Hypothalamus (tissue), 51 donors: Measurements from ENCODE around the gene MYNN.
"Not testable (repeated sequence)": the region's sequence is repeated elsewhere in the genome, so short reads cannot be mapped to it uniquely, and the experiment has no call there.

Experiments
- DNase-seq, 51 donors: peaks; one replicate each; lab custom pipeline; 2025; lab: John Stamatoyannopoulos, UW

Gene MYNN

DNA sequence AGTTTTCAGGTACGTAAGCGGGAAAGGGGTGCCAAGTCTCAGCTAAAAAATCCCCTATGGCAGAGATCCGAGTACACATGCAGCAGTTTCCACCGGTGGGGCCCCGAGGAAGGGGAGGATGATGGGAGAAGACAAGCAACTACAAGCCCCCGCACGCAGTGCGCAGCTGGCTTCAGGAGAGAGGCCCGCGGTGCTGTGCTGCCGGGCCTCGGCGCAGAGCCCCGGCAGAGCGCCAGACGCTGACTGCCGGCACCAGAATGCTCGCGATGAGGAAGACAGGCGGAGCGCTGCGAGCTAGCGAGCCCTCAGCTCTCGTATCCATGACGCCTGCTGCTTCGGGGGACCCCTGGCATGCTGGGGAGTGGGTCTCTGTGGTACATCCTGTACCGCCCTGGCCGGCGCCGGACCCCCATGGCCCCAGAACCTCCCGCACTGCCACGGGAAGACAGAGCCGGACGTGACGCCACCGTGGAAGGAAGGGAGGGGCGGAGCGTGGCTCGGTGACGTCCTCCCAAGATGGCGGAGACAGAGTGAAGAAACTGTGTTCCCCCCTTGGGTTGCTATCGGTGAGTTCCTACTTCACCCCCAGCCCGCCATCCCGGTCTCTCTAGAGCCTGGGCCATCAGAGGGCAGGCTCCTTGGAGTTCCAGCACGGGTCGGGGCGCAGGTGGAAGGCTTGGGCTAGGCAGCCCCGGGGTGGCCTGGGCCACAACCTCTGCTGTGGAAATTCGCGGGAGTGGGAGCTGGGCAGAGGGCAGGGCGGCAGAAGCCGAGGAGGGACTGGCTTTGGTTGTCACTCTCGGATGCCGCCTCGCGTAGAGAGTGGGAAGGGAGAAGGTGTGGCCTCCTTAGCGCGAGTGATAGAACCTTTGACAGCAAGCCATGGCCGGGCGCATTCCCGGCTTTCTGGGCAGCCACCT is at the start of gene MYNN:
Gene MYNN, plus strand, starts transcription at position 500 of the 920 bp plus-strand sequence. CDS start 900 bp downstream, outside the sequence.
- peak; percentile 69 to 95 (median 88) for DNase-seq

DNA sequence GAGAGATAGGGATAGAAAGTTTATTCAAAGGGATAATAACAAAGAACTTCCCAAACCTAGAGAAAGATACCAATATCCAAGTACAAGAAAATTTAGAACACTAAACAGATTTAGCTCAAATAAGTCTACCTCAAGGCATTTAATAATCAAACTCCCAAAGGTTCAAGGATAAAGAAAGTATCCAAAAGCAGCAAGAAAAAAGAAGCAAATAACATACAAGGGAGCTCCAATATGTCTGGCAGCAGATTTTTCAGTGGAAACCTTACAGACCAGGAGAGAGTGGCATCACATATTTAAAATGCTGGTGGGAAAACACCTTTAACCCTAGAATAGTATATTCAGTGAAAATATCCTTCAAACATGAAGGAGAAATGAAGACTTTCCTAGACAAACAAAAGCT is 41.3 kb upstream of the MYNN start:
- not testable (repeated sequence) for DNase-seq

DNA sequence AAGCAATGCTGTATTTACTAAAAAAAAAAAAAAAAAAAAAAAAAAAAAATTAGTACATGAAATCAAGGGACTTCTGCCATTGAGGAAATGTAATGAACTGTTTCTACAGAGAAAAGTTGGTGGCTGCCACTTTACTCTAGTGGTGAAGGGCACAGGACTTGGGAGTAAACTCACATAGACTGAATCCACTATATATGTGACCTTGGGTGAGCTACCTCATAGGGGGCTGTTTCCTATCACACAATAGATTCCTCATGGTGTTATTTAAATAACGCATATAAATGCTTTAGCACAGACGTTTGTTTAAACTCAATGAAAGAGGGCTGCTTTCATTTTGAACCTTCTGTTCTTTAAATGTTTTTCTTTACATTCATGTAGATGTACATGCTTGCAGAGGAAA is 34.1 kb upstream of the MYNN start:
- no peak for DNase-seq

DNA sequence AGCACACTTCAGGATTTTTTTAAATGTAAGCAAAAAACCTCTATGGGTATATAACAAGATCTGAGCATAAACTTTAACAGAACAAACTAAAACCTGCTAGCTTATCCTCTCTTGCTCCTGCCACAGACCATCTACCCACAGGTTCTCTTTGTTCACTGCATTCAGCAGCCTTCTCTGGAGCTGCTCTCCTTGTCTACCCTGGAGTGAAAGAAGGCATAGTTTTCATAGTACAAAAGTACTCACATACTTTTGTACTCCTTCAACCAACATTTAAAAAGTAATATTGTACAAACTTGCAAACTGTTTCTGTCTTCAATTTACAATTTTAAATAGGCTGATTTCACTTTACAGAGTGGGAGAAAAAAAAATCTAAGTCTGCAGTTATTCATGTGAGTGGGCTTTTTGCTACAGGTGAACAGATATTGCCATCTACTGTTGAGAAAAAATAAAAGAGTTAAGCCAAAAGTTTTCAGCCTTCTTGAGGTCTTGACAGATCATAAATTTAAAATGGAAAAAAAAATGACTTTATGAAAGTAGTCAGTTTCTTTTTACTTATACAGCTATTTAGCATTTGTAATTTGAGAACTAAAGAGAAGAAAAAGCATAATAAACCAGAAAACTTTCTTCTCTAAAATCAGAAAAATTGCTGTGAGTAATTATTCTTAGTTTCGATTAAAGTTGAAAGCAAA is 28.7 kb upstream of the MYNN start:
- DNase-seq, result no peak

DNA sequence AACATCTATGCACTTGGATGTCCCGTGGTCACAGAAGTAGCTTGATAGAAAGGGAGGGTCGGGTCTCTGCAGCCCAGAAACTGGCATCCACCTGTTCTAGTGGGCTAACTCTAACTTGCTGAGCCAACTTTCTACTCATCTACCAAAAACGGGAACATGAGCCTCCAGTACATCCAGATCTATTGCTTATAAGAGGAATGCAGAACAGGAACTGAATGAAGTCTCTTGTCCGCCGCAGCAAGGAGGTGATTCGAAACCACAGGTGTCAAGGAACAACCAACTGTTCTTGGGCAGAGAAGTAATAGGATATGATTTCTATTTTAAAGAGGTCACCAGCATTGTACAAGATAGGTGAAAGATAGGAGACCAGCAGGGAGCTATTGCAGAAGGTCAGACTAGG is 26.3 kb upstream of the MYNN start:
- DNase-seq, result no peak

DNA sequence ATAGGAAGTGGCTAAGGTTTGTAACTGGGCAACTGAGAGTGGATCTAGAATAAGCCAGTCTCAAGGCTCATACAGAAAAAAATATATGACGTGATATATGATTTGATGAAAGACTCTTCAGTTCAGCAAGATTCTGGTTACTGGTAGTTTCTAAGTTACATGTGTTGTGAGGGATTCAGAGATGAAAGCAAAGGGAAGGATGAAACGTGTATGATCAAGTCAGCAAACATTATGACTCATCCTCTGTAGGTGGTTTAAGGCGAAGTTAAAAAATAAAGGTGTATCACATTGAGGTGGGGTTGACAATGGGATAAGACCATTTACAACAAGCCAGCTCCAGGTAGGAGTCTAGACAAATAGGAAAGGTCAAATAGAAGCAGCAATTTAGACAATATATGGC is 24.5 kb upstream of the MYNN start:
- no peak for DNase-seq

DNA sequence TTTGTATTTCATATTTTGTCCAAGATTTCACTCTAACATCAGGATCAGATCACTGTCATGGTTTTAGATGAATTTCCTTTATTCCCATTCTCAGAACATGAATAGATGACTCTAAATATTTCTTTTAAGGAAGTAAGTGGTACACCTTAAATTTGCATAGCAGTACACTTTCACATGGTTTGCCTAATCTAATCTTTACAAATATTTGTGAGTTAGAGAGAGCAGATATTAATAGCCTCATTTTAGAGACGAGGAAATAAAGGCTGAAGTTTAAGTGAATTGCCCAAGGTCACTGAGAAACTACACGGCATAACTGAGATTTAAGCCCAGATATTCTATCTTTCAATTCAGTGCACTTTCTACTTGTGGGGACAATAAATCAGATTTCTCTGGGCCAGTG is 22.5 kb upstream of the MYNN start:
- DNase-seq, result no peak

DNA sequence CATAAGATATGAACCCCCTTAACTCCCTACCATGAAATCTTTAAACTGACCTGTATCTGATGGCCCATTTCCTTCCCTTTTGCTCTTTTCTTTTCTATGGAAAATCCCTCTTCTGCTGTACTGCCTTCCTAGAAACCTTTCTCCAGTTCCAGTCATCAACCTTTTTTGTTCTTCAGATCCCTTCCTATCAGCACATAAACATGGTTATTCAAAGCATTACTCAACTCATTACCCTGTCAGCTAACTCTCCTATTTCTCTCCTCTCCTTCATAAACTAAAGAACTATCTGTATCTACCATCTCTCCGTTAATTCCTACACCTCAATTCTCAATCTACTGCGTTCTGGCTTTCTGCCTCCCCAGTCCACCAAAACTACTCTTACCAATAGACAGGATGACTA is 21.3 kb upstream of the MYNN start:
- DNase-seq, result no peak

DNA sequence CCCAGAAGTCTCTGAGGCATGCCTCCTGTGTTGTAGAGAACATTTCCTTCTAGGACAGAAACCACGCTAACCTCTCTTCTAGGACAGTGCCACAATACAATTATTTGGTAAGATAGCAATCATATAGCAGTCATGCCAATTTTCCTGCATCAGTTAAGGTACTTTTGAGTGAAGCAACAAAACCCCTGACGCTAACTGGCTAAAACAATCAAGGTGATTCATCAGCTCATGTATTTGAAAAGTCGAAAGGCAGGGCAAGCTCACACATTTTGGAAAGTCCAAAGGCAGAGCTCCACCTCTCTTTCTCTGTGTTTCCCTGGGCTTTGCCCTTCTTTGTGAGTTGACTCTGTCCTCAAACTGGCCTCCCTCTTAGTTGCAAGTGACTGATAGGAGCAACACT is 18.5 kb upstream of the MYNN start:
- no peak for DNase-seq

DNA sequence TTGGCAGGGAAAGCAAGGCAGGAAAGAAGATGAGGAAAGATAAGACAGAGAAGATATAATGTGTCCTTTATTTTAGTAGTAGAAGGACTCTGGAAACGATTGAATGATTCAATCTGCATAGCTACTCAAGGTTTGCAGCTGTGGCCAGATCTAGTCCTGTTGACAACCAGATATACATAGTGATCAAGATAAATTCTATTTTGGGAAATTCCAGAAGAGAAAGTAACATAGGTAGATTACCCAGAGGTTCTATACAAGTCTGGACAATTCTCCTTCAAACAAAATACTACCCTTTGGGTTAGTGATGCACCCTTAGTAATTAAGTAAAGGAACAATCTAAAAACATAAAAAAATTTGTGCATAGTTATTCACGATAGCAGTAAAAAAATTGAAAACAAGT is 17.7 kb upstream of the MYNN start:
- no peak for DNase-seq

DNA sequence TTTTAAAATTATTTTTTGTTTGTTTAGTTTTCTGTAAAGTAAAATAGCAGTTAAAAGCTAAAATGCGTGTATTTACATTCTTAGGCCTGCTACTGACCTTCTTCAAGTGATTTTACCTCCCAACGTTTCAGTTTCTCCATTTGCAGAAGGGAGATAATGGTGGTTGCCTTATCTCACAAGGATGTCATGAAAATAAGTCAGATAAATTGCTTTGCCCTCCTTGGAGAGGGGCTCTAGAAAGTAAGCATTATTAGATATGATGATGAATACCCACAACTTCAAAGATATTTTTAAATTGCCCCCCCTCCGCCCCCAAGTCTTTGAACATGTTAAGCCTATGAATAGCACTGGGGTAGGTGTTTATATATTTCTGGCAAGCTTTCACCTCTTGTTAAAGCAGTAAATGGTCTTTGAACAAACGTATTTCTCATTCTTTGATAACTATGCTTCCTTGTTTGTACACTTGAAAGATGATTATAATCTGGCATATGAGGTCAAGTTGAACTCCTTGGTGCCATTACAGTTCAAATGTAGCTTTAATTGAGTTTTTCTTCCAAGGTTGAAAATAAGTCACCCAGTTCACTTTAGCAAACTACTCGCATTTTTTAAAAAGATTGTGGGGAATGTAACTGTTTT is 14.7 kb upstream of the MYNN start:
- DNase-seq, result no peak

DNA sequence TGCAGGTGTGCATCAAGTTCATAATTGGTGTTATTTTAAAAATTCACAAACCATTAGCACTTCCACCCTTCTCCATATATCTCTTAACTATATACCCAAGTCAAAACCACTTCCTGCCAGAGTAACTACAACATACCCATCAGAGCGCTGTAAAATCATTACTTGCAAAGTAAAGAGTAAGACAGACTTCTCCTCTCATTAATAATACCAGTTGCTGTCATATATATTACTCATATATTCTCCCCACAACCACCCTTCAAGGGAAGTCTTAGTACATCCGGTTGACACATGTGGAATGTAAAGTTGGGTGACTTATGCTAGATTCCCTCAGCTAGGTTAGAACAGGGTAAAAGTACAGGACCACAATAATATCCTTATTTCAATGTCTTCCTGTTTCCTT is 13.9 kb upstream of the MYNN start:
- DNase-seq, result no peak

DNA sequence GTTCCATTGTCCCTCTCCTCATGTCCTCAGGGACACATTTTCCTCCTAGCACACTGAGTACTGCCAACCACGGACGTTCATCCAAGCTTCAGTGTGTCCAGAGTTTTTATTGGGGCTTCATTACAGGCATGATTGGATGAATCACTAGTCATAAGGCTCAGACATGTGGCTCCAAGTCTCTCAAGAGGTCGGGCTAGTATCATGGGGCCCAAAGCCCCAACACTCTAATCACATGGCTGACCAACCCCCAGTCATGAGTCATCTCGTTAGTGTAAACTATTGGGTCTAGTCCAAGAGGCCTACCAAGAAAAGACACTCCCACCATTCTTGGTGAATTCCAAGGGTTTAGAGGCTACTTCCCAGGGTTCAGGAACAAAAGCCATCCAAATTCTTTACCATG is 12.7 kb upstream of the MYNN start:
- no peak for DNase-seq

DNA sequence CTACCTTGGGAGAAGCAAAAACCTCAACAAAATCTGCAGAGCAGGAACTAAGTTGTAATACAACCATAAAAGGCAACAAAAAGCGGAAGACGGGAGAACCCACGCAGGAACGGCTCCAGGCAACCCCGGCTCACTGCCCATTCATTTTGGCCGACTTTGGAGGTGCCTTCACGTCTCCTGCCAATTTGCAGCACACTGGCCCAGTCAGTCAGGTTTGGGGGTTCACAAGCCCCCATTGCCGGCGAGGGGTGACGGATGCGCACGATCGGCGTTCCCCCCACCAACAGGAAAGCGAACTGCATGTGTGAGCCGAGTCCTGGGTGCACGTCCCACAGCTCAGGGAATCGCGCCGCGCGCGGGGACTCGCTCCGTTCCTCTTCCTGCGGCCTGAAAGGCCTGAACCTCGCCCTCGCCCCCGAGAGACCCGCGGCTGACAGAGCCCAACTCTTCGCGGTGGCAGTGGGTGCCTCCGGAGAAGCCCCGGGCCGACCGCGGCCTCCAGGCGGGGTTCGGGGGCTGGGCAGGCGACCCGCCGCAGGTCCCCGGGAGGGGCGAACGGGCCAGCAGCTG is 8.8 kb upstream of the MYNN start:
- peak in 45 of 51 donors; percentile 16 to 88 (median 59) for DNase-seq

DNA sequence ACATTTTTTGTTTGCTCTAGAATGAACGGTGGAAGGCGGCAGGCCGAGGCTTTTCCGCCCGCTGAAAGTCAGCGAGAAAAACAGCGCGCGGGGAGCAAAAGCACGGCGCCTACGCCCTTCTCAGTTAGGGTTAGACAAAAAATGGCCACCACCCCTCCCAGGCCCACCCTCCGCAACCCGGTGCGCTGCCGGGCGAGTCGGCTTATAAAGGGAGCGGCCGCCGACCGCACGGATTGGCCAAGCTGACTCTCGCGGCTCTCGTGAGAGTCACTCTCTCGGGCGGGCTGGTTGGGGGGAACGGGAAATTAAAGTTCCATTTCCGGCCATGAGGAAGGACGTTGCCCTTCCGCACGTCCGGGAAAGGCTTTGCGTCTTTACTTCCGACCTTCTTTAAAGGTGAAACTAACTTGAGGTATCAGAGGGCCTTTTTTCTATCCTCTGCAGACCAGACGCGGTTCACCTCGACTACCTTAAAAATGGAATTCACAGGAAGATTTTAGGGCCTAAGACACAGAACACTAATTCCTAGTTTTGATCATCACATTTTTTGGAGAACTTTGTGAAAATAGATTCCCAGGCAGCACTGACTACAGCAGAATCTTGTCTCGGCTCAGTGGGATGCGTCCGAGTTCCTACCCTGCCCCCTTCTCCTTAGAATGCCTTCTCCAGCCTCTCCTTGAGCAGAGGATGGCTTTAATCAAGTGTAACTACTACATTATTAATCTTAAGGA is 8.1 kb upstream of the MYNN start, which contains the start of gene TERC:
Gene TERC, minus strand, starts transcription at position 179 of the 731 bp plus-strand sequence.
- DNase-seq, result peak; percentile 40 to 94 (median 83)

DNA sequence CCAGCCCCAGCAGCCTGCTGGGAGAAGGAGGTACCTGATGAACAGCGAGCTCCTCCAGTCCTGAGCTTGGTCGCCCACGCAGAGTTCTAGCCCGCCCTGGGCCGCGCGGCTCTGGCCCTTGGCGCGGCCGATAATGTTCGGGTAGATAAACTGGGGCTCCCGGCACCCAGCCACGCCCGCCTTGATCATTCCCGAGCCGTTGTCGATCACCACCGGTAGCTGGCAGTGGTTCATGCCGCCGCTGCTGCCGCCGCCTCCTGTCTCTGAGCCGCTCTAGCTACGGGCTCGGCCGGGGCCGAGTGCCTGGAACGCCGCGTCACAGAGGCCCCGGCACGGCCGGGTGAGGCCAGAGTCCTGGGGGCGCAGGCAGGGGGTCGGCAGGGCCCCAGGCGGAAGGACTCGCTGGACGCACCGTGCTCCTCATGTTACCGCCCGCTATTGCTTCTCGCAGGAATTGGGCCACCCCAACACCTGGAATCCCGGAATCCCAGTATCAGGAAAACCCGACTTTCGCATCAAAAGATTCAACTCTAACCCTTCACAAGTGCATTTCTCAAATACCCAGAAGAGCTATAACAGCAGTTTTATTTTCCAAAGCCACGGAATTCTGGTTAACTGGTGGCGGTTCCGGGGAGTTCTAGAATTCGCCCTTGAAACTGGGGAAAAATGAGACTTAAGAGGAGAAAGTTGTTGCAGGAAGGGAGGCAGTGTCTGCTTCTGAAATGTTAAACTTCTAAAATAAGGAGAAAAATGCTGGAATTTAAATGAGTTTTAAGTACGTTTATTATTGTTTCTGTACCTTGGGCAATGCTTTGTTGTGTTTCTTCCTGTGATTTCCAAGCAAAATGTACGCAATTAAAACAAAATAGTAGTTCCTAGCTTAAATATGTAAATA is 3.7 kb upstream of the MYNN start, which contains the start of gene ACTRT3:
Gene ACTRT3, minus strand, starts transcription at position 275 of the 895 bp plus-strand sequence. Its CDS starts 41 bp downstream, at position 234.
- DNase-seq, result peak in 39 of 51 donors; percentile 9 to 86 (median 38)

DNA sequence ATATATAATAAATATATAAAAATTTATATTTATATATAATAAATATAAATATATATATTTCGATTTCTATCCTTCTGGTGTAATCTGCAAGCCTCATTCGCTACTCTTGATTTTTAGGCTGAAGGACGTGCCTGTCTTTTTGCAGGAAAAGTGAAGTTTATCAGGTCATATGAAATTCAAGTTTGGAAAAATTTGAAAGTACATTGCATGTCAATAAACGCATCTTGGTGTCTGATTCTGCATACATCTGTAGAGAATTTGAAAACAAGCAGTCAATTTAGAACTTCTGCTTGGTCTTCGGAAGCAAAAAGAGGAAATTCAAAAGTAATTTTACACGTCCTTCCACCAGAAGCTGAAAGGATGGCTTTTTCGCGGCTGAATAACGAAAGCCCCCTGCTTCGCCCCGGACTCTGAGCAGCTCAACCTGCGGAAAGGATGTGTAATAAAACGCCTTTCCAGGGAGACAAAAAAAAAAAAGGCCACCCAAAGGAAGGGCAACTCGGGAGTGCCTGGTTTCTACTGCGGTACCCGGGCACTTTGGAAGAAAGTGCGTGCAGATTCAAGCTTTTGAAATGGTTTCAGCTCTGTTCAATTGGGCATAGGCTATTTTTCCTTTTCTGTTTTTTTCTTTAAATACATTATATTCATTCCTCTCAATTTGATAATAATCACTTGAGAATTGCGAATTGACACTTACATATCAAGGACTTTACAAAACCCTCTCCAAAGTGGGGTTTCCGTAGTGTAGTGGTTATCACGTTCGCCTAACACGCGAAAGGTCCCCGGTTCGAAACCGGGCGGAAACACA is 1.5 kb upstream of the MYNN start:
- DNase-seq, result peak in 28 of 51 donors; percentile 2 to 92 (median 21)

DNA sequence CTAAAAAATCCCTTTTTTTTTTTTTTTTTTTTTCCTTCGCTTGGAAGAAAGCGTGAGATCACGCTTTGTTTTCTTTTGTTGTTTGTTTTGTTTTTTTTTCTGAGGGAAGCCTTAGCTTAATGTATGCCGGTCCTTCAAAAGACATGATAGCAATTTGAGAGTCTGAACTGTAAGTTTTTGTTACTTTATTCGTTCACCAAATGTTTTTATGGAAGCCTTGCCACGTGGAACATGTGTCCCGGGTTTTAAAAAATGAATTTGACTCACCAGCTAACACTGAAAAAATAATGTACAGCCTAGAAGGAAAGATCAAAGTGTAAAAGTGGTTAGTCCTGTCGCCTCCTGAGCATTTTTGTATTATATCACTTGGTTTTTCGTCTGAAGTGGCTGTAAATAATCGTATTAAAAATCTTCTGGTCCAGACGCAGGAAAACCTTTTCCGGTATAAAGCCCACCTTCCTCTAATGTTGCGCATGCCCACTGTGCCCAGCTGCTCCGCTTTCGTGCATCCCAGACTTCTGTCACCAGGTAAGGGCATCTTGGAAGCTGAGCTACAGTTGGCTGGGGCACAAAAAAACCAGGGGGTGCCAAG is 795 bp upstream of the MYNN start:
- peak in 40 of 51 donors; percentile 47 to 93 (median 72) for DNase-seq
